H1 (cell line): ENCODE data around the gene CCDC183. TPM values are rescaled to one million over a fixed set of nuclear protein-coding genes. Genes with fewer than 3 reads are reported as not detected.

Experiments used
- ATF3 ChIP-seq: IDR thresholded peaks from 2 replicates; pipeline ENCODE4 v1.6.1; 2011; ENCODE audit warnings: low read depth, mild to moderate bottlenecking, low read length; ENCODE audit not compliant: insufficient read depth
- CBX5 ChIP-seq: fragments of 300-800, 300-1000 bp; sonication (generic); IDR thresholded peaks from 2 replicates; pipeline ENCODE4 v1.7.1; 2016; ENCODE audit warnings: antibody characterized with exemption, low read length, low read depth
- CTBP2 ChIP-seq: IDR thresholded peaks from 2 replicates; pipeline ENCODE4 v1.7.0; 2011; ENCODE audit warnings: borderline replicate concordance, mild to moderate bottlenecking, moderate library complexity, mixed read lengths, low read length; ENCODE audit not compliant: insufficient read depth, insufficient read length
- E2F6 ChIP-seq: IDR thresholded peaks from 2 replicates; pipeline ENCODE4 v1.6.1; 2012; ENCODE audit warnings: inconsistent platforms
- EP300 ChIP-seq, 2 experiments: IDR thresholded peaks; 1 replicate in 1 of 2; 2 replicates in 1 of 2; pipeline ENCODE4 v1.6.1; 2011 to 2012; ENCODE audit warnings: low read depth in 2 of 2, low read length in 2 of 2, mild to moderate bottlenecking in 2 of 2, borderline replicate concordance in 1 of 2, inconsistent platforms in 1 of 2, moderate library complexity in 1 of 2
- KDM4A ChIP-seq: IDR thresholded peaks from one replicate; pipeline ENCODE4 v1.7.1; 2012; ENCODE audit warnings: low read depth, mild to moderate bottlenecking, moderate library complexity, low read length, inconsistent platforms; ENCODE audit not compliant: severe bottlenecking
- MAFK ChIP-seq: IDR thresholded peaks from 2 replicates; pipeline ENCODE4 v1.6.1; 2012; ENCODE audit warnings: low read depth, mild to moderate bottlenecking, improper control_type of control experiment, low read length
- NANOG ChIP-seq: IDR thresholded peaks from 2 replicates; pipeline ENCODE4 v1.6.1; 2011; ENCODE audit warnings: low read length, low read depth, mild to moderate bottlenecking, inconsistent platforms; ENCODE audit not compliant: insufficient read depth, poor library complexity, severe bottlenecking
- POLR2AphosphoS5 ChIP-seq: IDR thresholded peaks from 2 replicates; pipeline ENCODE4 v1.6.1; 2011; ENCODE audit warnings: low read depth, low read length
- RAD21 ChIP-seq, 2 experiments: IDR thresholded peaks in 1 of 2; conservative IDR thresholded peaks in 1 of 2; 2 replicates each; pipeline ENCODE4 v1.6.1; 2011; ENCODE audit warnings: low read depth in 2 of 2, low read length in 2 of 2, improper control_type of control experiment in 1 of 2, inconsistent platforms in 1 of 2, mild to moderate bottlenecking in 1 of 2, moderate library complexity in 1 of 2
- RBBP5 ChIP-seq: IDR thresholded peaks from 2 replicates; pipeline ENCODE4 v1.7.1; 2012; ENCODE audit warnings: low read depth, mild to moderate bottlenecking, inconsistent platforms, low read length, moderate library complexity, borderline replicate concordance
- RFX5 ChIP-seq: IDR thresholded peaks from 2 replicates; pipeline ENCODE4 v1.6.1; 2011; ENCODE audit warnings: low read depth, low read length, improper control_type of control experiment, borderline replicate concordance
- SP1 ChIP-seq: IDR thresholded peaks from 2 replicates; pipeline ENCODE4 v1.6.1; 2011; ENCODE audit warnings: low read depth, low read length
- SP2 ChIP-seq: IDR thresholded peaks from 2 replicates; pipeline ENCODE4 v1.6.1; 2012; ENCODE audit warnings: mild to moderate bottlenecking, low read length, inconsistent platforms
- SP4 ChIP-seq: IDR thresholded peaks from 2 replicates; pipeline ENCODE4 v1.6.1; 2012; ENCODE audit warnings: low read length, inconsistent platforms
- SRF ChIP-seq: IDR thresholded peaks from 2 replicates; pipeline ENCODE4 v1.6.1; 2011; ENCODE audit warnings: mild to moderate bottlenecking, low read depth, low read length, moderate library complexity
- SUZ12 ChIP-seq: fragments of 200-600 bp; sonication (generic); IDR thresholded peaks from 2 replicates; pipeline ENCODE4 v1.6.1; 2012; ENCODE audit warnings: mild to moderate bottlenecking, inconsistent platforms, low read length, moderate library complexity, mixed read lengths
- TAF7 ChIP-seq: optimal IDR thresholded peaks from 2 replicates; pipeline ENCODE3; 2011; ENCODE audit warnings: low read depth, mild to moderate bottlenecking, inconsistent platforms, low read length, moderate library complexity, borderline replicate concordance
- TCF12 ChIP-seq: IDR thresholded peaks from 2 replicates; pipeline ENCODE4 v1.6.1; 2011; ENCODE audit warnings: low read depth, mild to moderate bottlenecking, low read length
- TEAD4 ChIP-seq: IDR thresholded peaks from 2 replicates; pipeline ENCODE4 v1.6.1; 2012; ENCODE audit warnings: low read depth, low read length, inconsistent platforms, mixed read lengths
- USF2 ChIP-seq: IDR thresholded peaks from 2 replicates; pipeline ENCODE4 v1.6.1; 2011; ENCODE audit warnings: low read length, improper control_type of control experiment
- polyA plus RNA-seq, 7 experiments: library from polyadenylated mRNA; depleted of rRNA in 3 of 7; stranded (reverse) in 5 of 7; unstranded in 2 of 7; fragments of >200 nt in 5 of 7; fragments of 200-250 nt in 2 of 7; gene quantifications; 1 replicate in 5 of 7; 2 replicates in 1 of 7; 4 replicates in 1 of 7; pipeline versions ENCODE4 v1.2.1 to v1.2.3, GENCODE V29; 2011 to 2013; ENCODE audit warnings: missing spikeins in 2 of 7, mixed read lengths in 2 of 7
- total RNA-seq: library from RNA; stranded (reverse); fragmentation: NEBNext Ultra II Directional; extraction: Animal tissue kit (Norgen Biotek cat#: 25700); gene quantifications from 2 replicates; pipeline ENCODE4 v1.2.1, GENCODE V29; 2021

The CCDC183 gene
- total and polyA plus RNA-seq, 2 of the 8 experiments (the other 6 are each of a cell fraction or from before 2014, with no cell fraction given), result 0.51 to 1.6 TPM

- no peak for TF ChIP-seq SUZ12
- peak; percentile 91 for TF ChIP-seq SP4
- peak; percentile 72 for TF ChIP-seq KDM4A
- peak; percentile 14 for TF ChIP-seq NANOG
- no peak for TF ChIP-seq RBBP5
- TF ChIP-seq SRF, result 0 out of 2 replicates have a peak, but pooled peaks have one; percentile 5
- TF ChIP-seq TCF12, result peak; percentile 94; the same call in 1 of the 2 replicates
- no peak for TF ChIP-seq USF2
- no peak; a peak in 1 of 3 replicates for TF ChIP-seq EP300 (IDR thresholded peaks at IDR 0.05; ENCODE audit: borderline replicate concordance in 1 of 2, low read depth in 2 of 2, low read length in 2 of 2)
- TF ChIP-seq POLR2AphosphoS5, result peak; percentile 41
- TF ChIP-seq SP1, result peak; percentile 72; the same call in 1 of the 2 replicates
- peak; percentile 85 for TF ChIP-seq E2F6
- TF ChIP-seq MAFK, result no peak
- peak; percentile 66 for TF ChIP-seq TAF7
- TF ChIP-seq TEAD4, result no peak
- TF ChIP-seq CBX5, result no peak
- TF ChIP-seq ATF3, result no peak
- TF ChIP-seq RAD21 (IDR thresholded peaks at IDR 0.05 in 1 of 2, conservative IDR thresholded peaks at IDR 0.05 in 1 of 2; ENCODE audit: low read depth in 2 of 2, low read length in 2 of 2), result peak; percentile 49 to 63
- TF ChIP-seq RFX5, result no peak
- no peak for TF ChIP-seq CTBP2
- TF ChIP-seq SP2, result no peak
Measured at GRCh38 chr9:136791516-136792276, 4.4 kb upstream of the CCDC183 start (continued).
